Mucosa of stomach (tissue), 1 donor: Measurements from ENCODE around the gene SELENOI.
A peak's percentile ranks its signal among the peaks of the same experiment; 100 is the strongest.
"Not testable (repeated sequence)": the region's sequence is repeated elsewhere in the genome, so short reads cannot be mapped to it uniquely, and the experiment has no call there.

Experiments used
- H3K27me3 ChIP-seq: one replicate; pipeline ENCODE4 v1.7.0; 2013; ENCODE audit warnings: mild to moderate bottlenecking, low read length; ENCODE audit not compliant: control insufficient read depth, insufficient read depth
- H3K36me3 ChIP-seq: one replicate; pipeline ENCODE4 v1.7.0; 2013; ENCODE audit warnings: low read length; ENCODE audit not compliant: control insufficient read depth, insufficient read depth
- H3K4me1 ChIP-seq: one replicate; pipeline ENCODE4 v1.7.0; 2013; ENCODE audit warnings: mild to moderate bottlenecking, low read length; ENCODE audit not compliant: control insufficient read depth, insufficient read depth
- H3K4me3 ChIP-seq: one replicate; pipeline ENCODE4 v1.7.0; 2013; ENCODE audit warnings: low read length
- H3K9ac ChIP-seq: one replicate; pipeline ENCODE4 v1.7.0; 2013; ENCODE audit warnings: mild to moderate bottlenecking, low read length, moderate library complexity
- H3K9me3 ChIP-seq: one replicate; pipeline ENCODE4 v1.7.0; 2013; ENCODE audit warnings: mild to moderate bottlenecking, low read length, moderate library complexity; ENCODE audit not compliant: control insufficient read depth
- donor health status: Pancreatic carcinoma.

The SELENOI gene, protein sequence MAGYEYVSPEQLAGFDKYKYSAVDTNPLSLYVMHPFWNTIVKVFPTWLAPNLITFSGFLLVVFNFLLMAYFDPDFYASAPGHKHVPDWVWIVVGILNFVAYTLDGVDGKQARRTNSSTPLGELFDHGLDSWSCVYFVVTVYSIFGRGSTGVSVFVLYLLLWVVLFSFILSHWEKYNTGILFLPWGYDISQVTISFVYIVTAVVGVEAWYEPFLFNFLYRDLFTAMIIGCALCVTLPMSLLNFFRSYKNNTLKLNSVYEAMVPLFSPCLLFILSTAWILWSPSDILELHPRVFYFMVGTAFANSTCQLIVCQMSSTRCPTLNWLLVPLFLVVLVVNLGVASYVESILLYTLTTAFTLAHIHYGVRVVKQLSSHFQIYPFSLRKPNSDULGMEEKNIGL

DNA sequence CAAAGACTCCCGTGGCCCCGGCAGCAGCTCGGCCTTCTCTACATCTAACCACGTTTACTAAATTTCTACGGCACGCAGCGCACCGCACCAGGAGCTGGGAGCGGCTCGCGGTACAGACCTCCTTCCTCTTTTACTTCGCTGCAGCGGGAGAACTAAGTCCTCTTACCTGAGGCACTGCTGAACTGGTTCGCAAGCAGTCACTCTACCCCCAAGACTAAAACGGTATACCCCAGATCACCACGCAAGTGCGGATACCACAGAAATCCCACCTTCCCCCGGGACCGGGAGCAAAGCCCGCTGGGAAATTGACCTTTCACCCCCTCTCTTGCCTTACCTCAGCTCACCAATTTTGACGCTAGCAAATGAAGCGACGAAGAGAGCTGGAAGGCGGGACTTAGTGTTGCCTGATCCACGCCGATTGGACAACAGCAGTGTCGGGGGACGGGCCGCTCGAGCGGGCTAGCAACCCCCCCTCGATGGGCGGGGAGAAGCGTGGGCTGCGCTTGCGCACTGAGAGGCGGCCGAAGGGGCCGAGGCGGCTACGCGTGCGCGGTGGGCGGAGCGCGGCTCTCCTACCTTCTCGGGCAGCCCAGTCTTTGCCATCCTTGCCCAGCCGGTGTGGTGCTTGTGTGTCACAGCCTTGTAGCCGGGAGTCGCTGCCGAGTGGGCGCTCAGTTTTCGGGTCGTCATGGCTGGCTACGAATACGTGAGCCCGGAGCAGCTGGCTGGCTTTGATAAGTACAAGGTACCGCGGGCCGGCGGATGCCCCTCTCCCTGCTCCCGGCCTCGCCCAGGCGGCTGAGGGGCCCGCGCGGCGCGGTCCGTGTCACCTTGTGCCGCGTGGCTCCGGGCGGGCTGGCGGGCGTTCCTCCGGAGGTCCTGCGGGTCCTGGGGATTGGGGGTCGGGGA lies at the start of gene SELENOI:
SELENOI (plus strand) TSS at position 599 of the 909 bp plus-strand sequence; CDS start at position 689, 90 bp downstream.
- Histone ChIP-seq H3K4me1 (peaks cover 17% of the 10 kb centered on the region), H3K4me3 (peak within 1 kb of the TSS; percentile 95), H3K27me3 (no peaks in the 10 kb centered on the region), H3K9me3 (no peaks in the 10 kb centered on the region), H3K36me3 (no peaks in the 10 kb centered on the region), H3K9ac (peak within 1 kb of the TSS; percentile 98)

GRCh38 chr2:26297061-26297460 lies 48.9 kb upstream of the SELENOI start:
- H3K4me3 ChIP-seq = no peak overlapping the region
- peaks cover 15% of the 10 kb centered on the region for H3K4me1 ChIP-seq
- H3K9ac ChIP-seq = no peak overlapping the region
- H3K27me3 ChIP-seq = no peaks in the 10 kb centered on the region
- H3K9me3 ChIP-seq = no peaks in the 10 kb centered on the region
- no peaks in the 10 kb centered on the region for H3K36me3 ChIP-seq

GRCh38 chr2:26298286-26298637 lies 47.7 kb upstream of the SELENOI start:
- Histone ChIP-seq H3K9ac (peak overlapping the region; percentile 86), H3K9me3 (no peaks in the 10 kb centered on the region), H3K27me3 (no peaks in the 10 kb centered on the region), H3K4me3 (peak overlapping the region; percentile 88), H3K36me3 (no peaks in the 10 kb centered on the region), H3K4me1 (peaks cover 15% of the 10 kb centered on the region)

GRCh38 chr2:26298638-26299393 lies 47.1 kb upstream of the SELENOI start:
- Histone ChIP-seq H3K9ac (peak overlapping the region; percentile 86), H3K4me3 (peak overlapping the region; percentile 88), H3K4me1 (peaks cover 15% of the 10 kb centered on the region), H3K27me3 (no peaks in the 10 kb centered on the region), H3K9me3 (no peaks in the 10 kb centered on the region), H3K36me3 (no peaks in the 10 kb centered on the region)

GRCh38 chr2:26299471-26300101 lies 46.4 kb upstream of the SELENOI start:
- Histone ChIP-seq H3K4me1 (peaks cover 16% of the 10 kb centered on the region), H3K9ac (peak overlapping the region; percentile 86), H3K9me3 (no peaks in the 10 kb centered on the region), H3K27me3 (no peaks in the 10 kb centered on the region), H3K36me3 (no peaks in the 10 kb centered on the region), H3K4me3 (peak overlapping the region; percentile 88)

- no peaks in the 10 kb centered on the region for H3K9me3 ChIP-seq
Measured at GRCh38 chr2:26300234-26300925, 45.6 kb upstream of the SELENOI start.

DNA sequence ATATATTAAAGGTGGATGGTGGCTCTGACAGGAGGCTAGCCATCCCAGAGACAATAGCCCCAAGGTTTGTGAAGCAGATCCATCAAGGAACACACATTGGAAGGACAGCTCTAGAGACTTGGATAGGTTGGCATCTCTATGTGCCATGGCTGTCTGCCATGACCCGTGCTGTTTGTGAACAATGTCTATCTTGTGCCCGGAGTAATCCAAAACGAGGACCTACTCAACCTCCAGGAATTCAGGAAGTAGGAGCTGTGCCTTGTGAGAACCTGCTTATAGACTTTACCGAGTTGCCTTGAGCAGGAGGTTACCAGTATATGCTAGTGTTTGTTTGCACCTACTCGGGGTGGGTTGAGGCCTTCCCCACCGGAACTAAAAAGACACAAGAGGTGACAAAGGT lies 43.1 kb upstream of the SELENOI start:
- Histone ChIP-seq H3K9me3 (no peaks in the 10 kb centered on the region), H3K36me3 (no peaks in the 10 kb centered on the region), H3K4me1 (peaks cover 28% of the 10 kb centered on the region), H3K9ac (no peak overlapping the region), H3K4me3 (no peak overlapping the region), H3K27me3 (no peaks in the 10 kb centered on the region)

More at GRCh38 chr2:26300234-26300925, 45.6 kb upstream of the SELENOI start:
- Histone ChIP-seq H3K4me1 (peaks cover 24% of the 10 kb centered on the region), H3K27me3 (no peaks in the 10 kb centered on the region), H3K9ac (peak overlapping the region; percentile 58), H3K36me3 (no peaks in the 10 kb centered on the region), H3K4me3 (peak overlapping the region; percentile 9)

DNA sequence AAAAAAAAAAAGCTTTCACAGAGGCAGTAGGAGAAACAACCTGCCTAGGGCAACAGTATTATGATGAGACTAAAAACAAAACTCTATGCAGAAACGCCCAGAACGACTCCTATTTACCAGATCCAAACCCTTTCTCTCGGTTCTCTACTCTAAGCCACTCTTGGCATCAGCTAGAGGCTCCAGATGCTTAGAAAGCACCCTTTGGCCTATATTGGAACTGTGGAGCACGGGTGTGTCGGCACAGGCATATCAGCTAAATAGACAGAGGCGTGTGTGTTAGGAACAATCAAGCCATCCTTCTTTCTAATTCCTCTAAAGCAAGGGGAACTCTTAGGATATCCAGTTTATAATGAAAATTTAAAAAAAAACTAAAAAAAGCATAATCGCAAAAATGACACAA lies 40.8 kb upstream of the SELENOI start:
- H3K9me3 ChIP-seq = not testable (repeated sequence)

GRCh38 chr2:26305540-26305939 lies 40.4 kb upstream of the SELENOI start:
- H3K4me1 ChIP-seq = peaks cover 17% of the 10 kb centered on the region
- no peak overlapping the region for H3K9ac ChIP-seq
- no peaks in the 10 kb centered on the region for H3K9me3 ChIP-seq
- no peak overlapping the region for H3K4me3 ChIP-seq
- no peaks in the 10 kb centered on the region for H3K27me3 ChIP-seq
- H3K36me3 ChIP-seq = no peaks in the 10 kb centered on the region

More for the DNA sequence above, 40.8 kb upstream of the SELENOI start:
- H3K4me1 ChIP-seq = peaks cover 21% of the 10 kb centered on the region
- not testable (repeated sequence) for H3K36me3 ChIP-seq, H3K27me3 ChIP-seq, H3K9ac ChIP-seq, H3K4me3 ChIP-seq

DNA sequence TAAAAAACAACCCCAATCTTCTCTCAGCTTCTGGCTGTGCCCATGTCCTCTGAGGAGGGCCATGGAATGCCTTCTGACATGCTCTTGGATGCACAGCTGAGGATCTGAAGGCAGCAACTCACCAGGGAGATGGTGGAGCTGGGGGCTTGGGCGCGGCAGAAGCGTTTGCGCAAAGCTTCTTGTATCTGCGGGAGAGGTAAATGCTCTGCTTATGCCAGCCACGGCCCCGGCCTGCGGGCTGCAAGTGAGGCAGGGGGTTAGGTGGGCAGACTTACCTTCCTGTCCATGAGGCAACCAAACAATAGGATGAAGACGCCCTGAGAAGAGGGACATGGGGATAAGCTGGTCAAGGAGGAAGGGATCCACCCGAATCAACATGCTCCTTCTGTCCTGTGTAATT lies 36.0 kb upstream of the SELENOI start:
- Histone ChIP-seq H3K9me3 (no peaks in the 10 kb centered on the region), H3K4me1 (peaks cover 8% of the 10 kb centered on the region), H3K4me3 (no peak overlapping the region), H3K27me3 (no peaks in the 10 kb centered on the region), H3K36me3 (no peaks in the 10 kb centered on the region), H3K9ac (no peak overlapping the region)

DNA sequence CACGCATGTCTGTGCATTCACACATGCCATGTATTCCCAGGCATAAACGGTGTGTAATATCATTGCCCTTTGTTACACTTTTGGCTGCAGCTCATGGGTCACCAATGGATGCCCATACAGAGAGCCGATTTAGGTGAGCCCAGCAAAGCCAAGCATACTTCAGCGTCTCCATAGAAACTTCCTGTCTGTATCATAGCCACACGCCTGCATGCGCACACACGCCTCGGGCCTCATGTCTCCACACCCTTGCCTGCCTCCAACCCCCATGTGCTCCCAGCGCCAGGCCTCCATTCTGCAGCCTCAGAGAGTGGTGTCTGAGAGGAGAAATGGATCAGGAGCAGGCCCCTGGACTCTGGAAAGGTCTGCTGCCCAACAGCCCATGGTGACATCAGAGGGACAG lies 33.5 kb upstream of the SELENOI start:
- Histone ChIP-seq H3K9me3 (no peaks in the 10 kb centered on the region), H3K36me3 (no peaks in the 10 kb centered on the region), H3K9ac (no peak overlapping the region), H3K27me3 (peaks cover 6% of the 10 kb centered on the region), H3K4me1 (peaks cover 1% of the 10 kb centered on the region), H3K4me3 (no peak overlapping the region)
